GM21515 (cell line): Measurements from ENCODE around the gene CREBBP.

ENCODE experiments used
- ATAC-seq: cut with Tn5 transposase; IDR thresholded peaks from one replicate; pipeline ENCODE4 v1.9.1; 2021; ENCODE audit not compliant: unreplicated experiment

The CREBBP gene

DNA sequence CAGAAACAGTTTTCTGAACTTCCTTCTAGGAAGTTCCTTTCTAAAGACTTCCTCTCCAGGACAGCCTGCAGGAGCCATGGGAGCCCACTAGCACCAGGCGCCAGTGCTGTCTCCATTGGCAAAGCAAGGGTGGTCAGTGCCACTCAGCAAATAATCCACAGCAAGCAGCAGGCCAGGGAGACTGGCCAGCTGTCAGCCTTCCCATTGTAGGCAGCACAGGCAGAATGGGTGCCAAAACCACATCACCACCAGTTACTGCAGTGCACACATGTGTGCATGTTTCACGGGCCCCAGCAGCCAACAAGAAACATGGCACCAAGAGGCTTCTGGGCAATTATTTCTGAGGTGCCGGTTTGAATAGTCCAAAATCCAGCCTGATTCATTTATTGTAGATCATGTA is 199.3 kb downstream of the CREBBP start:
- no peak for ATAC-seq

DNA sequence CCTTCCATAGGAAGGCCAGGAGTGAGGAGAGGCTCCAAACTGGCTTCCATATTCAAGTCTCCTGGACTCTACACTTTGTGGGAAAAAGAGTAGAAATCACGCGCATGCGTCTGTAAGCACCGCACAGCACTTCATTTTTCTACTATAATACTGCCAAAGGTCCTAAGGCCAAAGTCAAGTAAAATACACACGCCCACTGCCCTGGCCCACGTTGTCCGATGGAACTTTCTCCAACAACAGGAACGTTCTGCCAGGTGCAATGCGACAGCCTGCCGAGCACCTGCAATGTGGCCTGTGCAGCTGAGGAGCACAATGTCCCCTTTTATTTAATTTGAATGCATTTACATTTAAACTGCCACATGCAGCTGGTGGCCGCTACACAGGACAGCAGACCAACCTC is 202.5 kb downstream of the CREBBP start:
- ATAC-seq = no peak

DNA sequence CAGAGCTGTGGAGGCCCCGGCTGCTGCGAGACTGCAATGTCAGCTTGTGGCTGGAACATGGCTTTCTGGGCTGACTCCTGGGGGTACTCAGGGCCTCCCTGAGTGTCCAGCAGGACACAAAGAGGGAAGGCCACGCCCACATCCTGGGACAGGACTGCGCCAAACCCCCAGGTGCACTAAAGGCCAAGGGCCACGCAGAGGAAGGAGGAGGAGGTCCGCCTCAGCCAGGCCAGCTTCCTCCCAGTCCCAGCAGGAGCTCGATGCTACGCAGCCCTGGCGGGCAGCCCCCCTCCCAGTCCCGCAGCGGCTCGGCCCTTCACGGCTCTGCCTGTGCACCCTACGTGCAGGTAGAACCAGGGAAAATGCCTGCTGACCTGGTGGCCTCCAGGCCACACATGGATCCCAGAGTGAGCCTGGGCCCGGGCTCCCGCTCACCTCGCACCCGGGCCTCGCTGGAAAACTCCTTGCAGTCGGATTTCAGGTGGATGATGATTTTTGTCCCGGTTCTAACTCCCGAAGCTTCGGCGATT is 204.8 kb downstream of the CREBBP start:
- ATAC-seq = no peak
